GM19452 (cell line): Measurements from ENCODE around the gene LAMA5.
A peak's percentile ranks its signal among the peaks of the same experiment; 100 is the strongest.
"Not testable (repeated sequence)": the region's sequence is repeated elsewhere in the genome, so short reads cannot be mapped to it uniquely, and the experiment has no call there.

Experiments used
- ATAC-seq: cut with Tn5 transposase; IDR thresholded peaks from one replicate; pipeline ENCODE4 v1.9.1; 2021; ENCODE audit not compliant: unreplicated experiment

The LAMA5 gene

GRCh38 chr20:62388839-62389600 lies 21.9 kb upstream of the LAMA5 start:
- no peak for ATAC-seq

GRCh38 chr20:62387933-62388635 lies 21.0 kb upstream of the LAMA5 start:
- no peak for ATAC-seq

GRCh38 chr20:62387219-62387913 lies 20.3 kb upstream of the LAMA5 start:
- peak; percentile 6 for ATAC-seq

- peak; percentile 79 for ATAC-seq
These were observed 19.5 kb upstream of the LAMA5 start, which contains the start of gene RPS21 for GRCh38 chr20:62386383-62387218. RPS21 (plus strand) TSS chr20:62387103; CDS start chr20:62387339, 236 bp downstream.

GRCh38 chr20:62382306-62383198 lies 15.4 kb upstream of the LAMA5 start:
- ATAC-seq: peak; percentile 48

- ATAC-seq: no peak
These were observed 14.7 kb upstream of the LAMA5 start for GRCh38 chr20:62381842-62382241.

- ATAC-seq: no peak
These were observed 14.2 kb upstream of the LAMA5 start for GRCh38 chr20:62381202-62381797.

- ATAC-seq: no peak
These were observed 11.1 kb upstream of the LAMA5 start for GRCh38 chr20:62378215-62378614.

- ATAC-seq: no peak
These were observed 10.6 kb upstream of the LAMA5 start for GRCh38 chr20:62377615-62378178.

GRCh38 chr20:62377064-62377461 lies 10.0 kb upstream of the LAMA5 start:
- no peak for ATAC-seq

GRCh38 chr20:62376112-62377063 lies 9.3 kb upstream of the LAMA5 start:
- no peak for ATAC-seq

GRCh38 chr20:62374331-62375152 lies 7.4 kb upstream of the LAMA5 start:
- no peak for ATAC-seq

GRCh38 chr20:62373631-62374179 lies 6.6 kb upstream of the LAMA5 start:
- ATAC-seq: not testable (repeated sequence)

GRCh38 chr20:62372042-62372993 lies 5.2 kb upstream of the LAMA5 start:
- no peak for ATAC-seq

GRCh38 chr20:62371588-62372041 lies 4.5 kb upstream of the LAMA5 start:
- ATAC-seq: no peak
